ENCODE data around the gene IRF2BPL.
"Not testable (repeated sequence)": the region's sequence is repeated elsewhere in the genome, so short reads cannot be mapped to it uniquely, and the experiment has no call there.

Gene IRF2BPL

DNA sequence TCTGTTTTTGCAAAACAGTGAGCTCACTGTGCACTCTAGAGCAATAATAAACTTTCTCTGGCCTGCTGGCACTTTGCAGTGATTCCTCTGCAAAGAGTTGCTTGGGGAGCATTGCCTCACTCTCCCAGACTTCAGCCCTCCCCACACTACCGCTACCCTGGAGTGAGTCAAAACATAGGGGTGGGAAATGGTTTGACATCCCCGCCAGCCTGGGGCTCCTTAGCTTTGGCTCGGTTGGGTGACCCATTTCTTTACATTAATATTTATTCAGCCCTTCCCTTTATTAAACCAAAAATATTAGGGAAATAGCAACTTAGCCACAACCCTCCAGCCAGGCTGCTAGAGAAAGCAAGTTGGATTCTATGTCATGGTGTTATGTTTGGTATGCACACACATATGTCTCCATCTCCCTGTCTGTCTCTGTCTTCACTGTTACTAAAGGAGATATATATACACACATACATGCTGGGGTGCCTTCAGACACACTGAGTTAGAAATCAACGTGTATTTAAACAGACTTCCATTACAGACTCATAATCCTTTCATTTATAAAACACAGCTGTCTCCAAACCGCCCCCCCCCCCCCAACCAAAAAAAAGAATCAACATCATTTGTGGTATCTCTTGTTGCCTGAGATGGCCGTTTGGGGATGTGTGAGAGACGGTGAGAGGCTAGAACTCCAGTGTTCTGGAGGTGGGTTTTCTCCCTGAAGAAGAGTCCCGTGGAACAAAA, 3.4 kb upstream of the IRF2BPL start:
- Histone ChIP-seq H3K4me3 (ENCODE audit: low read length) (peak overlapping the region; percentile 52), H3K4me1 (ENCODE audit: control insufficient read depth, insufficient read depth, low read length) (peaks cover 47% of the 10 kb centered on the region), H3K27me3 (ENCODE audit: control insufficient read depth, insufficient read depth, low read length) (no peaks in the 10 kb centered on the region), H3K36me3 (ENCODE audit: insufficient read depth, low read length) (no peaks in the 10 kb centered on the region), H3K4me2 (ENCODE audit: low read length) (peak overlapping the region; percentile 90), H3K9ac (ENCODE audit: low read depth, low read length) (peak overlapping the region; percentile 94), H3K9me3 (replicated peaks; ENCODE audit: low read length) (no peaks in the 10 kb centered on the region)

DNA sequence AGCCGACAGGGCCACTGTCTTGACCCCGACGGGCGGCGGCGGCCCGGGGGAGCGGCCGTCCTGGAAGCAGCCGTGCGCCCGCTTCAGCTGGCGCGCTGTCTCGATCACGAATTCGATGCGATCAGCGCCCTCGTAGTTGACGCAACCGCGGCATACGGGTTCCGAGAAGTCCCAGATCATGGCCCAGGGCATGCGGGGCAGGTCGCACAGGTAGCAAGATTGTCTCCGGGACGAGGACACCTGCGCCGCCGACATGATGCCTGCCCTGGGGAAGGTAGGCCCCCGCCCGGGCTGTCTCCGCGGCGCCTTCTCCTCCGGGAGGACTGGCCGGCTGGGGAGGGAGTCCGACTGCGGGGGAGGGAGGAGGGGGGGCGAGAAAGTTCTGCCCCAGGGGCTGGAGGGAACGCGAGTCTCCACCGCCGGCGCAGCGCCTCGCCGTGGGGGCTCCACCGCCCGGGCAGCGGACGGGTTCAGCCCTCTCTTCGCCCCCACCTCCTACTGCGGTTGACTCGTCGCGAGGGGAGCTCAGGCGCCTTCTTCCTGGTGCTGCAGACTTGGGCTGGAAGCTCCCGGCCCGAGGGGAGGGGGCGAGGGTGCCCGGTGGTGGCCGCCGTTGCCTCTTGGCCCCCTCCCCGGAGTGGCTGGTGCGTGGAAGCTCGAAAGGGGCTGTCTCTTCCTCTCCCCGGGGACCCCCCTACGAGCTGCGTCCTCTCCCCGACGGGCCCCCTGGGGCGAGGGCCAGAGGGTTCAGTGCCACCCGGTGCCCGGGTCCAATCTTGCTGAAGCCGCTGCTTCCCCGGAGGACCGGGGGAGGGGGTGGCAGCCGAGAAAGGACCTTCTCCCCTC, 747 bp downstream of the IRF2BPL start:
- H3K9ac ChIP-seq (ENCODE audit: low read depth, low read length), result peak overlapping the region; percentile 93
- H3K9me3 ChIP-seq (replicated peaks; ENCODE audit: low read length), result no peaks in the 10 kb centered on the region
- H3K27me3 ChIP-seq (ENCODE audit: control insufficient read depth, insufficient read depth, low read length), result no peaks in the 10 kb centered on the region
- peak overlapping the region; percentile 93 for H3K4me3 ChIP-seq (ENCODE audit: low read length)
- H3K4me1 ChIP-seq (ENCODE audit: control insufficient read depth, insufficient read depth, low read length), result peaks cover 48% of the 10 kb centered on the region
- H3K4me2 ChIP-seq (ENCODE audit: low read length), result peak overlapping the region; percentile 91
- H3K36me3 ChIP-seq (ENCODE audit: insufficient read depth, low read length), result peaks cover 27% of the 10 kb centered on the region

DNA sequence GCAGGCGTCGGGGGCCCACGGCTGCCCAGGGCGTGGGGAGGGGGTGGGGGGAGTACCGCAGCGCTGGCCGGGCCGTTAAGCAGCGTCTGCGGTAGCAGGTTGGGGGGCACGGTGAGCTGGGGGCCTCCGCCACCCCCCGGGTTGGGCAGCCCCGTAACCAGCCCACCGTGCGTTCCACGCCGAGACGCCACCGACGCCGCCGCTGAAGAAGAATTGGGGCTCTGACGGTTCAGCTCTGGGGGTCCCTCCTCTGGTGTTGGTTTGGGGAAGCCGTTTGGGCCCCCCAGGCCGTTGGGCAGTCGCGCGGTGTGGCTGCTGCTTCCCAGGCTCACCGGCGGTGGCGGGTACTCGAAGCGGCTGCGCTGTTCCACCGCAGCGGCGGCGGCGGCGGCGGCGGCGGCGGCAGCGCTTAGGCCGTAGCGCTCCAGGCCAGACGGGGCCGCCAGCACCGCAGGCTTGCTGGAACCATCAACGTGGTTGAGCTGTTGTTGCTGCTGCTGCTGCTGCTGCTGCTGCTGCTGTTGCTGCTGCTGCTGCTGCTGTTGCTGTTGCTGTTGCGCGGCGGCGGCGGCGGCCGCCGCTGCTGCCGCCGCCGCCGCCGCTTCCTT, 1.5 kb downstream of the IRF2BPL start:
- H3K9ac ChIP-seq (ENCODE audit: low read depth, low read length), result peak overlapping the region; percentile 93
- H3K9me3 ChIP-seq (replicated peaks; ENCODE audit: low read length), result no peaks in the 10 kb centered on the region
- peaks cover 27% of the 10 kb centered on the region for H3K36me3 ChIP-seq (ENCODE audit: insufficient read depth, low read length)
- H3K4me3 ChIP-seq (ENCODE audit: low read length), result peak overlapping the region; percentile 93
- H3K4me1 ChIP-seq (ENCODE audit: control insufficient read depth, insufficient read depth, low read length), result peaks cover 45% of the 10 kb centered on the region
- H3K27me3 ChIP-seq (ENCODE audit: control insufficient read depth, insufficient read depth, low read length), result no peaks in the 10 kb centered on the region
- peak overlapping the region; percentile 91 for H3K4me2 ChIP-seq (ENCODE audit: low read length)

DNA sequence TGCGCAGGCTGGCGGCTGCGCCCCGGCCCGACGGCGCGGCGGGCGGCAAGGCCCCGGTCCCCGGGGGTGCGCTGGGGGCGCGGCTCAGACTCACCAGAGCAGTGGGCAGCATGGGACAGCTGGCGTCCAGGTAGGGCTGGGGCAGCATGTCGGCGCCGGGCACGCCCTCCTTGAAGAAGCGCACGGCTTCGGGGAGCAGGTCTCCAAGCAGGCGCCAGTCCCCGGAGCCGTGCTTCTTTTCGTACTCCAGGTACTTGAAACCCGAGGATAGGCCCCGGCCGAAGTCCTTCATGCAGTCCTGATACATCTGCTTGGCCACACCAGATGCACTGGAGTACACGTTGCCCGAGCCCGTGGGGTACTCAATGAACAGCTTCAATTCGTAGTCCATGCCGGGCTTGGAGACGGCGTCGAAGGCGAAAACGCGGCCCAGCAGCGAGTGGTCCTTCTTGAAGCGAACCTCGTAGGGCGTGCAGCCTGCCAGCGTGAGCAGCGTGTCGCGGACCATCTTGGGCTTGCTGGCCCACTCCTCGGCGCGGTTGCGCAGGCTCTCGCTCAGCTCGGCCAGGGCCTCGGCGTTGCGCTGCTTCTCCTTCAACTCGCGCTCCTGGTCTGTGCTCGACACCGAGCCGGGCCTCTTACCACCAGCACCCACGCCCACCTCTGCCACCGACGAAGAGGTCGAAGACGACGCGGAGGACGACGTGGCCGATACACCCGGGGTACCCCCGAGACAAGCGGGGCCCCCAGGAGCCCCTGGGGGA, 2.2 kb downstream of the IRF2BPL start:
- peak overlapping the region; percentile 93 for H3K9ac ChIP-seq (ENCODE audit: low read depth, low read length)
- peaks cover 38% of the 10 kb centered on the region for H3K4me1 ChIP-seq (ENCODE audit: control insufficient read depth, insufficient read depth, low read length)
- no peaks in the 10 kb centered on the region for H3K9me3 ChIP-seq (replicated peaks; ENCODE audit: low read length)
- H3K36me3 ChIP-seq (ENCODE audit: insufficient read depth, low read length), result peaks cover 27% of the 10 kb centered on the region
- peak overlapping the region; percentile 93 for H3K4me3 ChIP-seq (ENCODE audit: low read length)
- no peaks in the 10 kb centered on the region for H3K27me3 ChIP-seq (ENCODE audit: control insufficient read depth, insufficient read depth, low read length)
- H3K4me2 ChIP-seq (ENCODE audit: low read length), result peak overlapping the region; percentile 91

DNA sequence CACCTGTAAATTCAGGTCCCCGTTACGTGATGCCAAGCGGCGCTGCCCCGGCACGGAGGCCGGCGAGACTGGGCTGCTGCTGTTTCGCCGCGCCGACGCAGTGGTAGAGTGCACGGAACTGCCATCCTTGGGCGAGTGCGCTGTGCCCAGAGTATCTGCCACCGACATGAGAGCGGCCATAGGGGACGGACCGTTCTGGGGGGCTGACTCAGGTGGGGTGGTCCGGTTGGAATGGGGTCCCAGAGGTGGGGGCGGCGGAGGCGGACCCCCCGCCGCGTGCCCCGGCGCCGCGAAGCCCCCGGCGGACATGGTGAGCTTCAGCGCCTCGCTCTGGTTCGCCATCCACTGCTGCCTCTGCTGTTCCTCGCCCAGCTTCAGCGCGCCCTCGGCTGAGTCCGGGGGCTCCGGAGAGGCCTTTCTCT, 2.8 kb downstream of the IRF2BPL start:
- Histone ChIP-seq H3K9ac (ENCODE audit: low read depth, low read length) (peak overlapping the region; percentile 93), H3K36me3 (ENCODE audit: insufficient read depth, low read length) (peaks cover 27% of the 10 kb centered on the region), H3K4me2 (ENCODE audit: low read length) (peak overlapping the region; percentile 91), H3K4me1 (ENCODE audit: control insufficient read depth, insufficient read depth, low read length) (peaks cover 33% of the 10 kb centered on the region), H3K27me3 (ENCODE audit: control insufficient read depth, insufficient read depth, low read length) (no peaks in the 10 kb centered on the region), H3K4me3 (ENCODE audit: low read length) (peak overlapping the region; percentile 93), H3K9me3 (replicated peaks; ENCODE audit: low read length) (no peaks in the 10 kb centered on the region)

DNA sequence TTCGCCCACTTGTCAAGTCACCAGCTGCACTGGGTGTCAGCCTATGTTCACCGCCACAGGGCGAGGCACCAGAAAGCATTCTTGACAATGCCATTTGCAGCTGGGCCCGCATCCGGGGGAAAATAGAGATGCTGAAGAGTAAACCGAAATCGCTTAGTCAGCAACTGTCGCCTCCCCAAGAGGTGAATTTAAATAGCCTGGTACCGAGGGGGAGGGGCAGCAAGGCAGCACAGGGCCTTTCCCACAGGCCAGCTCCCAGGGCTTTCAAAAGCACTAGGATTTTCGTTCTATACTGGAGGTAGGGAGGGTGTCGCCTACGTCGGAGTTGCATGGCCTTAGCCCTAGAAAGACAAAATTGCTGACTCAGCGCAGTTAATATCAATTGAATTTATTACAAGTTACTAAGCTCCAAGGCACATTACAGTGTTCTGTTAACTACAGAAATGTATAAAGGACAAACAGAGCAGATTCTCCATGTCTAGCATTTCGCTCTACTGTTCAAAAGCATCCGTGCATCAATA, 4.3 kb downstream of the IRF2BPL start:
- H3K4me1 ChIP-seq (ENCODE audit: control insufficient read depth, insufficient read depth, low read length), result peaks cover 28% of the 10 kb centered on the region
- no peaks in the 10 kb centered on the region for H3K9me3 ChIP-seq (replicated peaks; ENCODE audit: low read length)
- H3K4me3 ChIP-seq (ENCODE audit: low read length), result peak overlapping the region; percentile 93
- no peaks in the 10 kb centered on the region for H3K27me3 ChIP-seq (ENCODE audit: control insufficient read depth, insufficient read depth, low read length)
- peak overlapping the region; percentile 91 for H3K4me2 ChIP-seq (ENCODE audit: low read length)
- peak overlapping the region; percentile 93 for H3K9ac ChIP-seq (ENCODE audit: low read depth, low read length)
- peaks cover 27% of the 10 kb centered on the region for H3K36me3 ChIP-seq (ENCODE audit: insufficient read depth, low read length)

DNA sequence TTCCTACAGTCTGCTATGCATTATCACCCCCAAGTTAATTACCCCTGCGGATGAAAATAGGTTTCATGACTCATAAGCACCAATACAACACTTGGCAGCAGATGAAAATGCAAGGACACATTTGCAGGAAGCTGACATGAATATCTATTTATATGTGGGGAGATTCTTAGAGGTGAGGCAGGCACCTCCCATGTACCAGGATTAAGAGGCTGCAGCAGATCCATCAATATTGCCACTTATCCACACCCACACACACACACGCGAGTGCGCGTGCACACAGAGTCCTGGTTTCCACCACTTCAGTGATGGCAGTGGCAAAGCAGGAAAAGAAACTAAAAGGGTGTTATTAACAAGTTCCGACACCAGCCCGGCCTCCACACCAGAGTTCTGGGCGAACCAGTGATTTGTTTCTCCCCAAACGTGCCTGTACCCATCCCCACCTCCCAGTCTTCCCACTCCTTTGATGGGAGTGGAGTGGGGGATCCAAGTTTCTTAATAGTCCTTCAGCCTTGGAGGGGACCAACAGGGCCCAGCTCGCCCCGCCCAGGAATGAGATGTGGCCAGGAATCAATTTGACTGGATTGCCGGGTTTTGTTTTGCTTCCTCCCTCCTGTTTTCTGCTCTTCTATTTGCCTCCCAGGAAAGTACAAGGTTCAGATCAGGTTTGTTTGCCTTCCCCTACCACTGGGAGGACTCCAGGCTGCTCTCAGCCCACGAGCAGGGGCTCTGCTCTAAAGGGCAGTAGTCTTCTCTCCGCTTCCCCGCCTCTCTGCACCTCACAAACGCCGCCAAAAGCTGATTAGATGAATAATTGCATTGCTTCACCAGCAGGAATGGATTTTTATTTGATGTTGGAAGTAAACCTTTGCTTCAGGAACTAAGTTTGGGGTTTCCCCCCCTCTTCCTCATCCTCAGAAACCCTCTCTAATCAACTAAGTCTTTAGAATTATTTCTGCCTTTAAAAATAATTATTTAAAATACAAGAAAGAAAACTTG, 5.2 kb downstream of the IRF2BPL start:
- H3K4me1 ChIP-seq (ENCODE audit: control insufficient read depth, insufficient read depth, low read length), result peaks cover 23% of the 10 kb centered on the region
- H3K36me3 ChIP-seq (ENCODE audit: insufficient read depth, low read length), result peaks cover 27% of the 10 kb centered on the region
- H3K27me3 ChIP-seq (ENCODE audit: control insufficient read depth, insufficient read depth, low read length), result no peaks in the 10 kb centered on the region
- H3K9me3 ChIP-seq (replicated peaks; ENCODE audit: low read length), result no peaks in the 10 kb centered on the region
- H3K9ac ChIP-seq (ENCODE audit: low read depth, low read length), result peak overlapping the region; percentile 93
- H3K4me2 ChIP-seq (ENCODE audit: low read length), result peak overlapping the region; percentile 91
- H3K4me3 ChIP-seq (ENCODE audit: low read length), result peak overlapping the region; percentile 93

- H3K36me3 ChIP-seq (ENCODE audit: insufficient read depth, low read length), result peaks cover 27% of the 10 kb centered on the region
- no peaks in the 10 kb centered on the region for H3K9me3 ChIP-seq (replicated peaks; ENCODE audit: low read length)
- peaks cover 23% of the 10 kb centered on the region for H3K4me1 ChIP-seq (ENCODE audit: control insufficient read depth, insufficient read depth, low read length)
- H3K4me3 ChIP-seq (ENCODE audit: low read length), result no peak overlapping the region
- no peak overlapping the region for H3K9ac ChIP-seq (ENCODE audit: low read depth, low read length)
- no peak overlapping the region for H3K4me2 ChIP-seq (ENCODE audit: low read length)
- no peaks in the 10 kb centered on the region for H3K27me3 ChIP-seq (ENCODE audit: control insufficient read depth, insufficient read depth, low read length)
Measured at GRCh38 chr14:77022236-77022852, 6.2 kb downstream of the IRF2BPL start.

DNA sequence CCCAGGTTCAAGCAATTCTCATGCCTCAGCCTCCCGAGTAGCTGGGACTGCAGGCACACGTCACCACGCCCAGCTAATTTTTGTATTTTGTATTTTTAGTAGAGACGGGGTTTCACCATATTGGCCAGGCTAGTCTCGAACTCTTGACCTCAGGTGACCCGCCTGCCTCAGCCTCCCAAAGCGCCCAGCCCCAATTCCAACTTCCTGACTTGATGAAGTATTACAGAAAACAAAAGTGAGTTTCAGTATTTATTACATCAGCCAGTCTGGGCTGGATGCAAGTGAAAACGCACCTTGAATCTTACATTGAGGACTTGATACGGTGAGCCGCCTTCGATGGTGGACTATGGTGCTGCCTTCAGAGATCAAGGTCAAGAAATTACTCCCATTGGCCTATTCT, 7.1 kb downstream of the IRF2BPL start:
- H3K4me3 ChIP-seq (ENCODE audit: low read length); H3K9ac ChIP-seq (ENCODE audit: low read depth, low read length); H3K27me3 ChIP-seq (ENCODE audit: control insufficient read depth, insufficient read depth, low read length); H3K9me3 ChIP-seq (replicated peaks; ENCODE audit: low read length); H3K4me2 ChIP-seq (ENCODE audit: low read length): not testable (repeated sequence)
- Histone ChIP-seq H3K4me1 (ENCODE audit: control insufficient read depth, insufficient read depth, low read length) (peaks cover 23% of the 10 kb centered on the region), H3K36me3 (ENCODE audit: insufficient read depth, low read length) (peaks cover 26% of the 10 kb centered on the region)

DNA sequence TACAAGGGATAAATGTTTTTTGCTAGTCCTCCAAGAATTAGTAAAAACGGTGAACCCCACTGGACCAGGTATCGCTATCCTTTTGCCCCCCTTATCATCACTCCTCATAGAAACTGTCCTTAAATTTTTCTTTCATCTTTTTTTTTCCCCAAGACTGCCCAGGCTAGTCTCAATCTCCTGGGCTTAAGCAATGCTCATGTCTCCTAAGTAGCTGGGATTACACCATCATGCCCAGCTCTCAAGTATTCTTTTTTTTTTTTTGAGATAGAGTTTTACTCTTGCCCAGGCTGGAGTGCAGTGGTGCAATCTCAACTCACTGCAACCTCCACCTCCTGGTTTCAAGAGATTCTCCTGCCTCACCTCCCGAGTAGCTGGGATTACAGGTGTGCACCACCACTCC, 9.7 kb downstream of the IRF2BPL start:
- Histone ChIP-seq H3K4me3 (ENCODE audit: low read length) (no peak overlapping the region), H3K36me3 (ENCODE audit: insufficient read depth, low read length) (peaks cover under 1% of the 10 kb centered on the region)

More for the DNA sequence above, 9.7 kb downstream of the IRF2BPL start:
- H3K4me1 ChIP-seq (ENCODE audit: control insufficient read depth, insufficient read depth, low read length), result peaks cover 14% of the 10 kb centered on the region
- H3K4me2 ChIP-seq (ENCODE audit: low read length), result no peak overlapping the region
- no peaks in the 10 kb centered on the region for H3K9me3 ChIP-seq (replicated peaks; ENCODE audit: low read length)
- H3K9ac ChIP-seq (ENCODE audit: low read depth, low read length), result no peak overlapping the region
- no peaks in the 10 kb centered on the region for H3K27me3 ChIP-seq (ENCODE audit: control insufficient read depth, insufficient read depth, low read length)

All from skeletal muscle satellite cell (primary cell).